ENCODE measurements around the gene CA10. TPM values are rescaled to one million over a fixed set of nuclear protein-coding genes. Genes with fewer than 3 reads are reported as not detected.

Gene CA10
- total and polyA plus RNA-seq, 2 of the 4 experiments (the other 2 are of a cell fraction): not detected

DNA sequence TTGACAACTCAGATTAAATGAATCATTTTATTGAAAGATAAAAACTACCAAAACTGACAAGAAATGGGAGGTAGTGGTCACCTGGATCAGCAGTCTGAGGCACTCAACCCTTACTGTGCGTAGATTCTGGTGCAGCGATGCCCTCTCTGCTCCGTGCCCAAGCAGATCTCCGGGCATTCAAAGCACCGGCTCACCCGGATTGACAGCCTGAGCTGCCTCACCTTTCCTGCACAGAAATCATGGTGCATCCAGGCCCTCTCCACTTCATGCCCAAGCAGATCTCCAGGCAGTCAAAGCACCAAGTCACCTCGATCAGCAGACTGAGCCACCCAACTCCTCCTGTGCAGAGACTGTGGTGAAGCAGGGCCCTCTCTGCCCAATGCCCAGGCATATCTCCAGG lies 196.8 kb downstream of the CA10 start:
- Histone ChIP-seq H3K36me3 (ENCODE audit: control insufficient read depth, insufficient read depth, low read length) (no peaks in the 10 kb centered on the region), H3K9ac (ENCODE audit: low read depth, low read length) (no peak overlapping the region), H2AK9ac (replicated peaks; ENCODE audit: low read depth, low read length, poor library complexity) (no peak overlapping the region), H4K20me1 (ENCODE audit: insufficient read depth, low read length) (no peaks in the 10 kb centered on the region), H2BK15ac (ENCODE audit: low read depth, low read length) (no peak overlapping the region), H4K91ac (ENCODE audit: insufficient read depth, low read depth, low read length) (no peak overlapping the region), H3K27ac (ENCODE audit: insufficient read depth, low read length) (no peak overlapping the region), H3K56ac (ENCODE audit: extremely low read depth, insufficient read depth, low read length) (no peak overlapping the region), H4K5ac (ENCODE audit: low read depth, low read length) (no peak overlapping the region), H2AK5ac (ENCODE audit: low read depth, low read length) (no peak overlapping the region), H3K79me1 (ENCODE audit: low read depth in 1 of 2, low read length in 2 of 2) (no peaks in the 10 kb centered on the region), H3K18ac (ENCODE audit: low read depth, low read length) (no peak overlapping the region), H2BK5ac (ENCODE audit: low read depth, low read length, poor library complexity, severe bottlenecking) (no peak overlapping the region), H3K4me3 (ENCODE audit: insufficient read depth, low read depth, low read length) (no peak overlapping the region), H3K27me3 (ENCODE audit: control insufficient read depth, insufficient read depth, low read length) (no peaks in the 10 kb centered on the region), H2BK120ac (ENCODE audit: low read depth, low read length) (no peak overlapping the region), H4K8ac (ENCODE audit: low read depth in 2 of 2, low read length in 2 of 2) (no peak overlapping the region), H3K23ac (ENCODE audit: low read depth, low read length) (no peak overlapping the region), H3K9me1 (ENCODE audit: insufficient read depth, low read length) (no peaks in the 10 kb centered on the region), H2BK20ac (ENCODE audit: low read depth, low read length) (no peak overlapping the region), H3K4ac (ENCODE audit: low read depth, low read length) (no peak overlapping the region), H3K4me2 (ENCODE audit: low read depth, low read length) (no peak overlapping the region), H3K4me1 (ENCODE audit: control insufficient read depth, insufficient read depth, low read length) (no peaks in the 10 kb centered on the region), H3K9me3 (ENCODE audit: control insufficient read depth, insufficient read depth, low read length) (peaks cover 10% of the 10 kb centered on the region), H2AFZ (replicated peaks; ENCODE audit: low read length, poor library complexity) (no peak overlapping the region), H3K14ac (replicated peaks; ENCODE audit: low read depth, low read length) (no peak overlapping the region)
- ATAC-seq (ENCODE audit: low read depth) (no peak), DNase-seq (no peak)
- TF ChIP-seq FOS (IDR thresholded peaks at IDR 0.05; ENCODE audit: low read depth, low read length) (no peak), POLR2A (IDR thresholded peaks at IDR 0.05; ENCODE audit: low read depth, low read length) (no peak), BHLHE40 (IDR thresholded peaks at IDR 0.05; ENCODE audit: low read depth, low read length) (no peak), CEBPB (IDR thresholded peaks at IDR 0.05; ENCODE audit: low read depth, low read length) (no peak), RFX5 (IDR thresholded peaks at IDR 0.05; ENCODE audit: low read depth, low read length) (no peak), SMC3 (IDR thresholded peaks at IDR 0.05; ENCODE audit: low read depth, low read length) (no peak), RCOR1 (IDR thresholded peaks at IDR 0.05; ENCODE audit: insufficient replicate concordance, low read length) (no peak), MXI1 (IDR thresholded peaks at IDR 0.05; ENCODE audit: borderline replicate concordance, low read depth, low read length) (no peak), CHD1 (IDR thresholded peaks at IDR 0.05; ENCODE audit: low read depth, low read length) (no peak)
- TF ChIP-seq, protein P1, sequence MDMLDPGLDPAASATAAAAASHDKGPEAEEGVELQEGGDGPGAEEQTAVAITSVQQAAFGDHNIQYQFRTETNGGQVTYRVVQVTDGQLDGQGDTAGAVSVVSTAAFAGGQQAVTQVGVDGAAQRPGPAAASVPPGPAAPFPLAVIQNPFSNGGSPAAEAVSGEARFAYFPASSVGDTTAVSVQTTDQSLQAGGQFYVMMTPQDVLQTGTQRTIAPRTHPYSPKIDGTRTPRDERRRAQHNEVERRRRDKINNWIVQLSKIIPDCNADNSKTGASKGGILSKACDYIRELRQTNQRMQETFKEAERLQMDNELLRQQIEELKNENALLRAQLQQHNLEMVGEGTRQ (IDR thresholded peaks at IDR 0.05; ENCODE audit: low read depth, low read length): no peak
- TF ChIP-seq, protein P2, sequence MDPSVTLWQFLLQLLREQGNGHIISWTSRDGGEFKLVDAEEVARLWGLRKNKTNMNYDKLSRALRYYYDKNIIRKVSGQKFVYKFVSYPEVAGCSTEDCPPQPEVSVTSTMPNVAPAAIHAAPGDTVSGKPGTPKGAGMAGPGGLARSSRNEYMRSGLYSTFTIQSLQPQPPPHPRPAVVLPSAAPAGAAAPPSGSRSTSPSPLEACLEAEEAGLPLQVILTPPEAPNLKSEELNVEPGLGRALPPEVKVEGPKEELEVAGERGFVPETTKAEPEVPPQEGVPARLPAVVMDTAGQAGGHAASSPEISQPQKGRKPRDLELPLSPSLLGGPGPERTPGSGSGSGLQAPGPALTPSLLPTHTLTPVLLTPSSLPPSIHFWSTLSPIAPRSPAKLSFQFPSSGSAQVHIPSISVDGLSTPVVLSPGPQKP (IDR thresholded peaks at IDR 0.05; ENCODE audit: borderline replicate concordance, low read depth, low read length): no peak
- in situ Hi-C loops (cut with MboI; ENCODE audit: low sequenced_read_pairs): no loop called here
- WGBS, 2 experiments (ENCODE audit: extremely low coverage in 2 of 2, insufficient read length in 1 of 2): 60% methylated on average over 1 of the region's 7 CpGs; no CpG with 5 or more reads in 1 of the 2 experiments
- no TSS peak for BruUV-seq (replicated peaks)
- ChIA-PET POLR2A (ENCODE audit: unreplicated experiment) (no interaction called here), CTCF (no interaction called here)
- intact Hi-C loops (cut with micrococcal nuclease): no loop called here
- dilution Hi-C loops (cut with HindIII; ENCODE audit: low sequenced_read_pairs, unreplicated experiment): no loop called here
